Esophagus squamous epithelium (tissue), 5 donors: ENCODE data around the gene OR51E1. TPM values are rescaled to one million over a fixed set of nuclear protein-coding genes. Genes with fewer than 3 reads are reported as not detected.

Experiments used
- DNase-seq: peaks from one replicate; lab custom pipeline; 2025; lab: John Stamatoyannopoulos, UW
- H3K27ac ChIP-seq, 4 donors: fragments of 200-600 bp; sonication (generic); one replicate each; pipeline ENCODE4 v1.5.1; 2016 to 2019; ENCODE audit warnings: mild to moderate bottlenecking in 1 of 4
- H3K27me3 ChIP-seq, 4 donors: fragments of 200-600 bp; sonication (generic); 1 replicate in 3 of 4; 2 replicates in 1 of 4; pipeline versions ENCODE4 v1.5.1 to v1.6.0; 2017 to 2021; ENCODE audit warnings: antibody characterized with exemption in 1 of 4
- H3K36me3 ChIP-seq, 3 donors: fragments of 200-600 bp; sonication (generic); one replicate each; pipeline ENCODE4 v1.5.1; 2016 to 2019
- H3K4me1 ChIP-seq, 3 donors: fragments of 200-600 bp; sonication (generic); one replicate each; pipeline ENCODE4 v1.5.1; 2017 to 2019
- H3K4me3 ChIP-seq, 4 donors: fragments of 200-600 bp; sonication (generic); 1 replicate in 3 of 4; 2 replicates in 1 of 4; pipeline ENCODE4 v1.5.1; 2016 to 2019; ENCODE audit warnings: mild to moderate bottlenecking in 2 of 4, moderate library complexity in 1 of 4
- H3K9me3 ChIP-seq, 3 donors: fragments of 200-600 bp; sonication (generic); one replicate each; pipeline ENCODE4 v1.5.1; 2016 to 2019
- CTCF ChIP-seq, 6 experiments: fragments of 450-650 bp in 4 of 6; fragments of 200-600 bp in 2 of 6; sonication (generic) in 2 of 6; IDR thresholded peaks; one replicate each; pipeline ENCODE4 v1.5.1; 2016 to 2019; ENCODE audit warnings: antibody characterized with exemption in 6 of 6, mild to moderate bottlenecking in 4 of 6, moderate library complexity in 4 of 6
- POLR2A ChIP-seq, 4 donors: fragments of 450-650 bp; IDR thresholded peaks; one replicate each; pipeline ENCODE4 v1.6.1; 2017; ENCODE audit warnings: antibody characterized with exemption in 4 of 4, mild to moderate bottlenecking in 4 of 4, moderate library complexity in 3 of 4
- WGBS, 2 donors: methylation state at CpG; one replicate each; pipeline ENCODE4 v1.1.5; 2018; 5-methylcytosine and 5-hydroxymethylcytosine counted together
- intact Hi-C: fragments of 100-400 bp; cut with DNase I; formaldehyde crosslinking; loops from one replicate; pipeline ENCODE4 v1.15.0; 2022
- total RNA-seq, 4 donors: library from RNA; depleted of rRNA; stranded (reverse); fragments of >200 nt; gene quantifications; one replicate each; pipeline ENCODE4 v1.1.0, GENCODE V29; 2016
- donor health status: DM: yes; HTN: yes; CAD: no.

OR51E1 gene
- total RNA-seq, 4 donors from 2014 or later = 0.12 TPM; not detected in 3

- no peaks in the 10 kb centered on the region for H3K27me3 ChIP-seq
- H3K9me3 ChIP-seq = no peaks in the 10 kb centered on the region
- TF ChIP-seq POLR2A (IDR thresholded peaks at IDR 0.05) = no peak
- TF ChIP-seq CTCF (IDR thresholded peaks at IDR 0.05) = no peak
- intact Hi-C loops = no loop called here
- H3K4me3 ChIP-seq = no peak overlapping the region
- H3K36me3 ChIP-seq = no peaks in the 10 kb centered on the region
- 57 to 61% methylated on average over 3 of the region's 3 CpGs for WGBS, 2 donors
- no peak overlapping the region for H3K27ac ChIP-seq
- no peaks in the 10 kb centered on the region for H3K4me1 ChIP-seq
- no peak for DNase-seq
Observed at GRCh38 chr11:4699697-4700435, 56.1 kb downstream of the OR51E1 start.

- no peak for DNase-seq
- no peaks in the 10 kb centered on the region for H3K9me3 ChIP-seq
- no peak overlapping the region for H3K27ac ChIP-seq
- TF ChIP-seq CTCF (IDR thresholded peaks at IDR 0.05) (no peak), POLR2A (IDR thresholded peaks at IDR 0.05) (no peak)
- H3K27me3 ChIP-seq = no peaks in the 10 kb centered on the region
- H3K4me3 ChIP-seq = no peak overlapping the region
- intact Hi-C loops = no loop called here
- no peaks in the 10 kb centered on the region for H3K36me3 ChIP-seq
- 68 to 74% methylated on average over 1 of the region's 1 CpG for WGBS, 2 donors
- no peaks in the 10 kb centered on the region for H3K4me1 ChIP-seq
Observed at GRCh38 chr11:4700436-4700820, 56.6 kb downstream of the OR51E1 start.

GRCh38 chr11:4704054-4704789, 60.4 kb downstream of the OR51E1 start, which contains the start of gene MMP26:
Gene MMP26, plus strand, starts transcription at chr11:4704784.
- Histone ChIP-seq H3K36me3 (no peaks in the 10 kb centered on the region), H3K4me1 (no peaks in the 10 kb centered on the region), H3K27ac (no peak within 1 kb of the TSS), H3K9me3 (no peaks in the 10 kb centered on the region), H3K27me3 (no peaks in the 10 kb centered on the region), H3K4me3 (no peak within 1 kb of the TSS)
- no peak for DNase-seq
- no peak for TF ChIP-seq CTCF (IDR thresholded peaks at IDR 0.05)
- TF ChIP-seq POLR2A (IDR thresholded peaks at IDR 0.05) = no peak
- 32 to 40% methylated on average over 5 of the region's 5 CpGs for WGBS, 2 donors
- intact Hi-C loops = no loop called here

GRCh38 chr11:4704790-4705334, 61.1 kb downstream of the OR51E1 start:
- Histone ChIP-seq H3K9me3 (no peaks in the 10 kb centered on the region), H3K4me3 (no peak overlapping the region), H3K36me3 (no peaks in the 10 kb centered on the region), H3K4me1 (no peaks in the 10 kb centered on the region), H3K27me3 (no peaks in the 10 kb centered on the region), H3K27ac (no peak overlapping the region)
- TF ChIP-seq CTCF (IDR thresholded peaks at IDR 0.05) (no peak), POLR2A (IDR thresholded peaks at IDR 0.05) (no peak)
- no peak for DNase-seq
- intact Hi-C loops = no loop called here
- WGBS, 2 donors = 68 to 70% methylated on average over 8 of the region's 8 CpGs

Other genes with a start within 250 kb of the OR51E1 start
- gene OR52K2, start 194.7 kb upstream of the OR51E1 start, total RNA-seq = not detected
- gene OR52K1, start 161.3 kb upstream of the OR51E1 start, total RNA-seq = not detected
- gene OR52M1, start 98.8 kb upstream of the OR51E1 start, total RNA-seq = not detected
- not detected for gene OR52I2, start 62.2 kb upstream of the OR51E1 start, total RNA-seq
- gene OR52I1, start 49.9 kb upstream of the OR51E1 start, total RNA-seq = not detected
- gene TRIM68, start 35.8 kb upstream of the OR51E1 start, total RNA-seq = 10 to 100 TPM in 2 of 4 donors, 1 to 10 TPM in 2; 6.2 to 12.1 (median 10.0) TPM
- gene OR51D1, start 6.5 kb upstream of the OR51E1 start, total RNA-seq = not detected
- under 1 TPM in 1 of 4 donors, not detected in 3; 0.21 TPM for gene OR51E2, start 53.9 kb downstream of the OR51E1 start, total RNA-seq
- gene MMP26, start 60.8 kb downstream of the OR51E1 start, total RNA-seq = not detected
- not detected for gene OR51F1, start 126.0 kb downstream of the OR51E1 start, total RNA-seq
- gene OR52R1, start 160.4 kb downstream of the OR51E1 start, total RNA-seq = not detected
- not detected for gene OR51F2, start 177.3 kb downstream of the OR51E1 start, total RNA-seq
- gene OR51S1, start 205.2 kb downstream of the OR51E1 start, total RNA-seq = not detected
- not detected for gene OR51T1, start 237.9 kb downstream of the OR51E1 start, total RNA-seq